Ovary (tissue), 3 donors: ENCODE data around the gene GLP1R.

Source experiments
- CTCF ChIP-seq, 3 donors: fragments of 450-650 bp in 2 of 3; fragments of 200-600 bp in 1 of 3; IDR thresholded peaks; one replicate each; pipeline versions ENCODE4 v1.5.1 to v1.8.0; 2016 to 2022; ENCODE audit warnings: antibody characterized with exemption in 3 of 3, mild to moderate bottlenecking in 1 of 3
- EP300 ChIP-seq: sonication (generic); formaldehyde crosslinking; IDR thresholded peaks from one replicate; pipeline ENCODE4 v1.6.1; 2017; ENCODE audit warnings: antibody characterized with exemption
- POLR2A ChIP-seq: fragments of 450-650 bp; IDR thresholded peaks from one replicate; pipeline ENCODE4 v1.6.1; 2017; ENCODE audit warnings: antibody characterized with exemption, mild to moderate bottlenecking, moderate library complexity
- donor health status: DM: no; HTN: no; CAD: no.

- TF ChIP-seq POLR2A = no peak
- no peak for TF ChIP-seq CTCF (IDR thresholded peaks at IDR 0.05)
- TF ChIP-seq EP300 = no peak
These were observed 19.2 kb upstream of the GLP1R start for GRCh38 chr6:39029156-39030011.
